ENCODE measurements around the gene NEK3. TPM values are rescaled to one million over a fixed set of nuclear protein-coding genes. Genes with fewer than 3 reads are reported as not detected.
A peak's percentile ranks its signal among the peaks of the same experiment; 100 is the strongest.
"Not testable (repeated sequence)": the region's sequence is repeated elsewhere in the genome, so short reads cannot be mapped to it uniquely, and the experiment has no call there.

Gene NEK3
- total RNA-seq, 4 donors from 2014 or later, result 6.9 to 20.4 (median 9.9) TPM

DNA sequence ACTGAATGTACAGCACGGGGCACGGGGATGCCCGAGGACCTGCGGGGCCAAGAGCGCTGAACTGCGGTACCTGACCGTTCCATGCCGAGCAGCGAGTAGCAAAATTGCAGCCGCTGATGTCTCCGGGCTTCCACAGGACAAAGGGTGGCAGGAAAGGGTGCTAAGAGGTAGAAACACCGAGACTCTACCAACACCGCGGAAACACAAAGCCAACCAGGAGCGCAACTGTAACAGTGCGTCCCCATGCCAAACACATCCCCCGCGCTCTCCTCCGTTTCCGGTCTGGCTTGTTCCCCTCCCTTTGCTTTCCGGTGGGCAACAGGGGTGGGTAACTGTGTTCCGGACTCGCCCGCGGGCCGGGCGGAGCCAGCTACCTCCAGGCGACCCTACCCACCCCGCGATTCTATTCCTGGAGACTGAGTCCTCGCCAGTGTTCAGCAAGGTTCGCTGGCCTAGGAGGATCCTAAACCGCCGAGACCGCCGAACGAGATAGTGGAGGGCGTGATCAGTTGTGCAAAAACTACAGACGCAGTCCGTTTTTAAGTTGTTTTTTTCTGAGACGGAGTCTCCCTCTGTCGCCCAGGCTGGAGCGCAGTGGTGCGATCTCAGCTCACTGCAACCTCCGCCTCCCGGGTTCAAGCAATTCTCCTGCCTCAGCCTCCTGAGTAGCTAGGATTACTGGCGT, 34.9 kb upstream of the NEK3 start:
- H3K4me3 ChIP-seq, result peak overlapping the region; percentile 84
- peaks cover 28% of the 10 kb centered on the region for H3K4me1 ChIP-seq
- no peaks in the 10 kb centered on the region for H3K9me3 ChIP-seq
- H3K27me3 ChIP-seq, result no peaks in the 10 kb centered on the region
- DNase-seq (ENCODE audit: low spot score in 2 of 2), result peak; percentile 92 to 93
- peak in 1 of 3 donors; percentile 70 for TF ChIP-seq POLR2AphosphoS5 (IDR thresholded peaks at IDR 0.05)
- no peak for TF ChIP-seq EP300 (IDR thresholded peaks at IDR 0.05)
- TF ChIP-seq, protein P1, sequence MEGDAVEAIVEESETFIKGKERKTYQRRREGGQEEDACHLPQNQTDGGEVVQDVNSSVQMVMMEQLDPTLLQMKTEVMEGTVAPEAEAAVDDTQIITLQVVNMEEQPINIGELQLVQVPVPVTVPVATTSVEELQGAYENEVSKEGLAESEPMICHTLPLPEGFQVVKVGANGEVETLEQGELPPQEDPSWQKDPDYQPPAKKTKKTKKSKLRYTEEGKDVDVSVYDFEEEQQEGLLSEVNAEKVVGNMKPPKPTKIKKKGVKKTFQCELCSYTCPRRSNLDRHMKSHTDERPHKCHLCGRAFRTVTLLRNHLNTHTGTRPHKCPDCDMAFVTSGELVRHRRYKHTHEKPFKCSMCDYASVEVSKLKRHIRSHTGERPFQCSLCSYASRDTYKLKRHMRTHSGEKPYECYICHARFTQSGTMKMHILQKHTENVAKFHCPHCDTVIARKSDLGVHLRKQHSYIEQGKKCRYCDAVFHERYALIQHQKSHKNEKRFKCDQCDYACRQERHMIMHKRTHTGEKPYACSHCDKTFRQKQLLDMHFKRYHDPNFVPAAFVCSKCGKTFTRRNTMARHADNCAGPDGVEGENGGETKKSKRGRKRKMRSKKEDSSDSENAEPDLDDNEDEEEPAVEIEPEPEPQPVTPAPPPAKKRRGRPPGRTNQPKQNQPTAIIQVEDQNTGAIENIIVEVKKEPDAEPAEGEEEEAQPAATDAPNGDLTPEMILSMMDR (IDR thresholded peaks at IDR 0.05), result no peak
- TF ChIP-seq POLR2A (IDR thresholded peaks at IDR 0.05), result peak in 1 of 2 donors; percentile 32
- H3K27ac ChIP-seq, result peak overlapping the region; percentile 79
- peaks cover under 1% of the 10 kb centered on the region for H3K36me3 ChIP-seq
- under 1% methylated on average over 46 of the region's 47 CpGs for WGBS

DNA sequence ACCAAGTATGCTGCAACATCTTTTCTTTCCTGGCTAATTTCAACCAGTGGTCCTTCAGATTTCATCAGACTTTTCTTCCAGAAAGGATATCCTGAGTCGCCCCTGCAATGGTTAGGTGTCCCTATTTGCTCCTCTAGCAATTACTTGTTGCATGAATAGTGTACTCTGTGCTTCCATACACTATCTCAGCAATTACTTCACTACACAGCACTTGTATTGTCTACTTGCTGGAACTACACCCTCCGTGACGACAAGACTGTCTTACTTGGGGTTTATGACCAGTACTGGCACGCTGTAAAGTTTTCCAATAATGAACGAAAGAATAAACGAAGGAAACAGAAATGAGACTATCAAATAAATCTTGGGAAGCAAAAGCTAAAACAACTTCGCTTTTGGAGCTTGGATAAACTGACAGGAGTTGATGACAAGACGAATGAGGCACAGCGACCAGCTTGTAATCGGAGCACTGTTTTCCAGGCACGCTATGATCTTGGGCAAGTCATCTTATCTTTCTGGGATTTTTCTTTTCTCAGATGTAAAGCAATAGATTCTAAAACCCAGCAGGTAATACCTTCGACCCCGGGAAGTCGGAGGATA, 34.3 kb upstream of the NEK3 start:
- H3K27ac ChIP-seq, result peak overlapping the region; percentile 79
- not testable (repeated sequence) for H3K36me3 ChIP-seq; H3K27me3 ChIP-seq; DNase-seq (ENCODE audit: low spot score in 2 of 2); H3K9me3 ChIP-seq
- peak overlapping the region; percentile 84 for H3K4me3 ChIP-seq
- 2% methylated on average over 14 of the region's 14 CpGs for WGBS
- H3K4me1 ChIP-seq, result peaks cover 28% of the 10 kb centered on the region

DNA sequence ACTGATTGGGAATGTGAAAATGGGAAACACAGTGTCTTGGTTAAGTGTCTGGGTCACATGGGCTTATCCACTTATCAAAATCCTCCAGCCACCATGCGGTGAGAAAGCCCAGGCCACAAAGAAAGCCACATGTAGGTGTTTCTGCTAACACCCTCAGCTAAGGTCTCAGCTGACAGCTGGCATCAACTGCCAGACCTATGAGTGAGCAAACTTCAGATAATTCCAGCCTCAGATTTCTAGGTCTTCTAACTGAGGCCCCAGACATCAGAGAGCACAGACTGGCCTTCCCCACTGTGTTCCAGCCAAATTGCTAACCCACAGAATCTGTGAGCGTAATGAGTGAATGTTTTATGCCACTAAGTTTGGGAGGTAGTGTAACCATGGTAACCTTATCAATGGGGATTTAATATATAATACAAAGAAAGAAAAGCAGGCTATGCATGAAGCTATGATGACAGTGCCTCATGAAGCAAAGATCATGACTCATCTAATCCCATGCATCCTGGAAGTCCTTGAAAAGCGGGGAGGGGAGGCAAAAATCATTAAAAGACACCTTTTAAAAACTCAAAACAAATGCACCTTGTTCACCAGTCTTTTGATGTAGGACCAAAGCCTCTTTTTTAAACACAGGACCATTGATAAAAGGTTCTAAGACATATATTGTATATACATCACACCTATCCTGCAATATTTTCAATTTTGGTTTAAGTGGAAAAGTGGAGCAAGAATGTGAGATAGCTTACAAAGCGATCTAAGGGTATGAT, 28.2 kb upstream of the NEK3 start:
- 85% methylated on average over 4 of the region's 4 CpGs for WGBS
- H3K4me1 ChIP-seq, result peaks cover 16% of the 10 kb centered on the region
- H3K9me3 ChIP-seq; H3K27me3 ChIP-seq; H3K4me3 ChIP-seq; H3K27ac ChIP-seq; DNase-seq (ENCODE audit: low spot score in 2 of 2): not testable (repeated sequence)
- H3K36me3 ChIP-seq, result peaks cover 36% of the 10 kb centered on the region

DNA sequence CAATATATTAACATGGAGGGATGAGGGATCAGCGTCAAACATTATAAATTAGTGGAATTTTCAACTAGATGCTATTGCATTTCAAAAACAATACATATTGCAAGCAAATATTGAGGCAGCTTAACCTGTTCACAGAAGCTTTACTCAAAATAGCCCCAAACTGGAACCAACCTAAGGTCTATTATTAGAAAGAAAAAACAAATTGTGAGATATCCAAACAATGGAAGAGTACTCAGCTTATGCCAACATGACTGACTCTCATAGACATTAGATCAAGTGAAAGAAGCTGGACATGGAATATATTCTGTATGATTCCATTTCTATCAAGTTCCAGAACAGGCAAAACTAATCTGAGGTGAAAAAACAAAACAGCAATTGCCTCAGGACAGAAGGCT, 27.6 kb upstream of the NEK3 start:
- no peaks in the 10 kb centered on the region for H3K27me3 ChIP-seq
- 97% methylated on average over 1 of the region's 1 CpG for WGBS
- H3K4me1 ChIP-seq, result peaks cover 10% of the 10 kb centered on the region
- no peak for DNase-seq (ENCODE audit: low spot score in 2 of 2)
- H3K4me3 ChIP-seq, result no peak overlapping the region
- peaks cover 40% of the 10 kb centered on the region for H3K36me3 ChIP-seq
- no peak for TF ChIP-seq POLR2A (IDR thresholded peaks at IDR 0.05)
- TF ChIP-seq EP300 (IDR thresholded peaks at IDR 0.05), result no peak
- TF ChIP-seq, protein P1 (IDR thresholded peaks at IDR 0.05), result no peak
- TF ChIP-seq POLR2AphosphoS5 (IDR thresholded peaks at IDR 0.05), result no peak
- H3K9me3 ChIP-seq, result no peaks in the 10 kb centered on the region
- H3K27ac ChIP-seq, result no peak overlapping the region

DNA sequence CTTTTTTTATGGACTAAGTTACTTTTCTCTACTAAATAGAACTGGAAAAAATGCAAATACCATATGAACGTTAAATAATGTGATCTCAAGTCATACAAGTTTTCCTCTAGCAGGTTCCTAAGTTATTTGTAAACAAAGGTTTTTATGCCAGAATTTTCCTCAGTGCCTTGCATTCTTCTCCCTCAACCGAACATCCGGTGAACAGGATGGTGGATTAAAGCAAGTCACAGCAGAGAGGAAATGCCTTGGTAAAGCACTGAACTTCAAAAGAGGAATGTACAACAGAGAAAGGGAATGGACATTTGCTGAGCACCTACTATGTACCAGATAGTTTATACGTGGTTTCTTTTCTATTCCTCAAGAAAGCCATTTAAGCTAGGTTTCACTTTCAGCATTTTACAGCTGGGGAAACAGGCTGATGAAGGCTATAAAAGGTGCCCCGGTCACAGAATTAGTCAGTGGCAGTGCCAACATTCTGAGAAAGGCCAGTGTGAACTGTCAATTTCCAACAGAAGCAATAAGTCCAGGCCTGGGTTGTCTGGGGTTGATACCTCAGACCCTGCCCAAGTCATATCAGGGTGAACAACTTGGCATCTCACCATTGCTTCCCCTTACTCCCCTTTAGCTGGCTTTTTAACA, 22.0 kb upstream of the NEK3 start:
- not testable (repeated sequence) for H3K27ac ChIP-seq; H3K27me3 ChIP-seq; DNase-seq (ENCODE audit: low spot score in 2 of 2); H3K4me3 ChIP-seq; H3K4me1 ChIP-seq; H3K9me3 ChIP-seq
- H3K36me3 ChIP-seq, result peaks cover 54% of the 10 kb centered on the region
- 61% methylated on average over 5 of the region's 5 CpGs for WGBS

DNA sequence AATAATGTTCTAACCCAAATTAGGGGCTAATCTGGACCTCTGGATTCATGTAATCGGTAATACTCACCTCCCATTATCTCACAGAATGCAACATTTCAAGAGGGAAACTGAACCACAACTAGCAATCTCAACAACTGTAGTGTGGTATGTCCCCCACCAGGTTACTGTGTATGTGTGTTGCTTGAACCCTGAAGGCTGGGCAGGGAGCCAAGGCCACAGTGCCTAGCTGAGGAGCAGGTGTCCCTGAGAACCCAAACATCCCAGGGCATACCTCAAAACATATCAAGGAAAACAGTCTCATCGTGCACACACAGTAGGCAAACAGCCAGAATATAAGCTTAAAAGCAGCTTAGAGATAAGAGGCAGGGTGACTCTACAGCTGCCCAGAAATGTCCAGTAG, 20.5 kb upstream of the NEK3 start:
- Histone ChIP-seq H3K4me3 (no peak overlapping the region), H3K27ac (no peak overlapping the region), H3K27me3 (no peaks in the 10 kb centered on the region), H3K36me3 (peaks cover 55% of the 10 kb centered on the region), H3K9me3 (no peaks in the 10 kb centered on the region), H3K4me1 (no peaks in the 10 kb centered on the region)
- no peak for DNase-seq (ENCODE audit: low spot score in 2 of 2)
- TF ChIP-seq POLR2A (IDR thresholded peaks at IDR 0.05) (no peak), POLR2AphosphoS5 (IDR thresholded peaks at IDR 0.05) (no peak), EP300 (IDR thresholded peaks at IDR 0.05) (no peak)
- TF ChIP-seq, protein P1 (IDR thresholded peaks at IDR 0.05), result no peak
- 88% methylated on average over 2 of the region's 2 CpGs for WGBS
